Activated CD8-positive, alpha-beta T cell treated with anti-CD3 and anti-CD28 coated beads for 36 hours (primary cell): ENCODE data around the gene FSTL4. TPM values are rescaled to one million over a fixed set of nuclear protein-coding genes. Genes with fewer than 3 reads are reported as not detected.

Experiments used
- ATAC-seq: fragments of 200-7000 bp; cut with Tn5 transposase; one replicate; pipeline ENCODE4 v1.10.0; 2021; ENCODE audit warnings: mild to moderate bottlenecking, moderate library complexity
- CTCF ChIA-PET: fragments of 350-600 bp; sonication (Branson Sonifier 250); formaldehyde crosslinking; loops from one replicate; lab custom pipeline; 2021; ENCODE audit warnings: antibody characterized with exemption; lab: Charles Lee
- POLR2A ChIA-PET: fragments of 350-600 bp; sonication (Branson Sonifier 250); formaldehyde crosslinking; loops from one replicate; lab custom pipeline; 2021; ENCODE audit warnings: antibody characterized with exemption; lab: Charles Lee
- DNase-seq: peaks from one replicate; pipeline ENCODE4 v3.0.0-alpha.2; 2020
- H3K27ac Mint-ChIP-seq: one replicate; pipeline ENCODE4 v1.8.0; 2021; ENCODE audit warnings: mild to moderate bottlenecking, mixed read lengths
- H3K27me3 Mint-ChIP-seq: one replicate; pipeline ENCODE4 v1.8.0; 2021; ENCODE audit warnings: mixed read lengths
- H3K36me3 Mint-ChIP-seq: one replicate; pipeline ENCODE4 v1.8.0; 2021; ENCODE audit warnings: low read depth, mixed read lengths
- H3K4me1 Mint-ChIP-seq: one replicate; pipeline ENCODE4 v1.8.0; 2021; ENCODE audit warnings: low read depth, mixed read lengths
- H3K4me3 Mint-ChIP-seq: one replicate; pipeline ENCODE4 v1.8.0; 2021; ENCODE audit warnings: mild to moderate bottlenecking, moderate library complexity, mixed read lengths
- H3K9me3 Mint-ChIP-seq: one replicate; pipeline ENCODE4 v1.8.0; 2021; ENCODE audit warnings: mixed read lengths
- CTCF ChIP-seq: fragments of 200-600 bp; IDR thresholded peaks from one replicate; pipeline ENCODE4 v1.8.0; 2022; ENCODE audit warnings: antibody characterized with exemption, mild to moderate bottlenecking
- intact Hi-C: fragments of 100-400 bp; cut with micrococcal nuclease; formaldehyde crosslinking; loops from one replicate; pipeline ENCODE4 v1.10.0; 2022
- total RNA-seq, 2 experiments: library from RNA; stranded (reverse); gene quantifications; one replicate each; pipeline ENCODE4 v1.2.3, GENCODE V29; 2021

FSTL4 gene
- total RNA-seq, 2 experiments from 2014 or later = not detected

- ChIA-PET POLR2A (no interaction called here), CTCF (interaction anchor here (1.1 to 1.8 kb wide), 2 partner anchors 11 to 87 kb away, joined by 3 to 4 read pairs; no protein-coding TSS in a partner anchor)
- no peak for ATAC-seq
- Mint-ChIP-seq H3K4me3 (no peak overlapping the region), H3K27me3 (no peaks in the 10 kb centered on the region), H3K4me1 (peaks cover 16% of the 10 kb centered on the region), H3K9me3 (no peaks in the 10 kb centered on the region), H3K27ac (no peak overlapping the region), H3K36me3 (no peaks in the 10 kb centered on the region)
- intact Hi-C loops = no loop called here
- no peak for DNase-seq
- no peak for TF ChIP-seq CTCF
Observed at GRCh38 chr5:133336969-133337410, 275.4 kb downstream of the FSTL4 start.

GRCh38 chr5:133336121-133336968 is 276.0 kb downstream of the FSTL4 start:
- peaks cover 23% of the 10 kb centered on the region for H3K4me1 Mint-ChIP-seq
- no peak overlapping the region for H3K4me3 Mint-ChIP-seq
- ATAC-seq (peak; percentile 62), DNase-seq (peak; percentile 62)
- ChIA-PET CTCF (interaction anchor here (0.7 to 1.2 kb wide), 4 partner anchors 16 to 87 kb away, joined by 3 read pairs; no protein-coding TSS in a partner anchor), POLR2A (no interaction called here)
- TF ChIP-seq CTCF = no peak
- H3K9me3 Mint-ChIP-seq = no peaks in the 10 kb centered on the region
- intact Hi-C loops = no loop called here
- H3K27ac Mint-ChIP-seq = no peak overlapping the region
- H3K27me3 Mint-ChIP-seq = no peaks in the 10 kb centered on the region
- no peaks in the 10 kb centered on the region for H3K36me3 Mint-ChIP-seq

- no peaks in the 10 kb centered on the region for H3K27me3 Mint-ChIP-seq
- TF ChIP-seq CTCF = no peak
- H3K4me3 Mint-ChIP-seq = no peak overlapping the region
- no peak for ATAC-seq
- intact Hi-C loops = no loop called here
- CTCF ChIA-PET = interaction anchor here (1.0 to 1.2 kb wide), 2 partner anchors 15 to 48 kb away, joined by 3 read pairs; no protein-coding TSS in a partner anchor
- peaks cover 25% of the 10 kb centered on the region for H3K4me1 Mint-ChIP-seq
- POLR2A ChIA-PET = no interaction called here
- no peaks in the 10 kb centered on the region for H3K36me3 Mint-ChIP-seq
- DNase-seq = no peak
- no peak overlapping the region for H3K27ac Mint-ChIP-seq
- no peaks in the 10 kb centered on the region for H3K9me3 Mint-ChIP-seq
Observed at GRCh38 chr5:133334796-133335639, 277.3 kb downstream of the FSTL4 start.

- intact Hi-C loops = no loop called here
- CTCF ChIA-PET = no interaction called here
Observed at GRCh38 chr5:133333326-133334150, 278.8 kb downstream of the FSTL4 start.

More at GRCh38 chr5:133333326-133334150, 278.8 kb downstream of the FSTL4 start:
- DNase-seq = no peak
- H3K27ac Mint-ChIP-seq = peak overlapping the region; percentile 13
- TF ChIP-seq CTCF = no peak
- no peaks in the 10 kb centered on the region for H3K9me3 Mint-ChIP-seq
- POLR2A ChIA-PET = no interaction called here
- no peak overlapping the region for H3K4me3 Mint-ChIP-seq
- peaks cover 25% of the 10 kb centered on the region for H3K4me1 Mint-ChIP-seq
- no peaks in the 10 kb centered on the region for H3K27me3 Mint-ChIP-seq
- no peak for ATAC-seq
- H3K36me3 Mint-ChIP-seq = no peaks in the 10 kb centered on the region
